Neural progenitor cell (in vitro differentiated cells): ENCODE measurements around the gene KDM6B.

Experiments
- CTCF ChIP-seq: fragments of 200-600 bp; sonication (generic); IDR thresholded peaks from 2 replicates; pipeline ENCODE4 v1.5.1; 2017; ENCODE audit warnings: antibody characterized with exemption, mild to moderate bottlenecking
- EZH2 ChIP-seq: fragments of 200-600 bp; sonication (generic); IDR thresholded peaks from 2 replicates; pipeline ENCODE4 v1.6.1; 2017; ENCODE audit warnings: antibody characterized with exemption, mild to moderate bottlenecking, moderate library complexity

GRCh38 chr17:7846063-7846735 is 12.2 kb downstream of the KDM6B start:
- TF ChIP-seq CTCF (no peak), EZH2 (no peak)
